HG03064 (cell line): Measurements from ENCODE around the gene BAG1.

ENCODE experiments used
- ATAC-seq: cut with Tn5 transposase; IDR thresholded peaks from one replicate; pipeline ENCODE4 v1.9.1; 2021; ENCODE audit warnings: low read depth; ENCODE audit not compliant: unreplicated experiment

The BAG1 gene

DNA sequence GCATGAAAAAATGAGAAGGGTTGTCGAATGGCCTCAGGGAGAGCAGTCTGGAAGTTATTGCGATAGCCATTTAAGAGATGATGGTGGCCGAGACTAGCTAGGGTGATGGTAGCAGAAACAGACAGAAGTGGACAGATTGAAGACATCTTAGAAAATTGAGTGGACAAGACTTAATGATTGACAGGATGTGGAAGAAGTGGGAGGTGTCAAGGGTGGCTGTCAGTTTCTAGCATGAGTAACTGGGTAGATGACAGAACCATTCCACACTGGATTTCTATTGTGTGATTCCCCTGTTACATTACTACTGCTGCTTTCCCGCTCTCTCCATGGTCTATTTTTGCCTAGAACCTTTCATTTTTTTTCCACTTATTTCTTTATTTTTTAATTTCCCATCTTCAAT lies 13.0 kb upstream of the BAG1 start:
- ATAC-seq = no peak

GRCh38 chr9:33273972-33274328 lies 9.4 kb upstream of the BAG1 start:
- no peak for ATAC-seq

- ATAC-seq = no peak
Observed at GRCh38 chr9:33273266-33273971, 8.9 kb upstream of the BAG1 start.

DNA sequence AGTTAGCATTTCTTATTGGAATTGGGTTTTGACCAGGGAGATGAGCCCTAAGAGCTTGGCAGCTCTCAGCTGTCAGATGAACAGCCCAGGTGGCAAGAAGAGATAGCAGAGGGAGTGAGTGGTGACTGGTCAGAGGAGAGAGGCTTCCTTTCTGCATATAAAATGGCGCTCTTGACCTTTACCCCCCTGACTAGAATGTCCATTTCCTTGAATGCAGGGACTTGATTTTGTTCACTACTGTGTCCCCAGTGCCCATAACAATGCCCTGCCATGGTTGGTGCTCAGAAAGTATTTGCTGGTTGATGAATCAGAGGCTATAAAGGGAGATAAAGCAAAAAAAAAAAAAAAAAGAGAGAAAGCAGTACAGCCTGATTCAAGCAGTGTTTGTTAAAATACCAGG lies 7.6 kb upstream of the BAG1 start:
- no peak for ATAC-seq

GRCh38 chr9:33270146-33270545 lies 5.6 kb upstream of the BAG1 start:
- ATAC-seq = no peak

DNA sequence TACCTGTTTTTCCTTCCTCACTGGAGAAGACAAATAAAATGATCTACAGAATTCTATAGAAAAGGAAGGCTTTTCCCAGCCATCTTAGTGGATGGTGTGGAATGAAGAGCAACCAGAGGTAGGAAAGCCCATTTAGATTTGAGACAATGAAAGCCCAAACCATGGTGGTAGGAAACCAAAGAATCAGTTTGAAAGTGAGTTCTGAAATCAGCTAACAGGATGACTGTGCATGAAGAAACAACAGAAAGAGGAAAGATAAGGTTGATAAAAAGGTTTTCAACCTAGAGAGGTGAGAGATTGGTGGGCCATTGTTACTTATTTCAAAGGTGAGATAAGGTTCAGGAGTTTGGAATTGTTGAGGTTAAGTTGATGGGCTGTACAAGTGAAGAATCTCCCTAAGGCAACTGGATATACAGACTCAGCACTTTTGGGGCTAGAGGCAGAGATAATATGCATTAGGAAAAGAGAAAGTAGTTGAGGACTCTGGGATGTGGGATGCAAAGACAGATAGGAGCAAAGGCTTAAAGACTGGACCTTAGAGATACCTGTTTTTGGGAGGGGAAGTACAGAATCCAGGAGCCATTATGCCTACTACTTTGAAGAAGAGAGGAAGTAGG lies 2.8 kb upstream of the BAG1 start:
- ATAC-seq = no peak

GRCh38 chr9:33265211-33265865 lies 830 bp upstream of the BAG1 start:
- no peak for ATAC-seq

DNA sequence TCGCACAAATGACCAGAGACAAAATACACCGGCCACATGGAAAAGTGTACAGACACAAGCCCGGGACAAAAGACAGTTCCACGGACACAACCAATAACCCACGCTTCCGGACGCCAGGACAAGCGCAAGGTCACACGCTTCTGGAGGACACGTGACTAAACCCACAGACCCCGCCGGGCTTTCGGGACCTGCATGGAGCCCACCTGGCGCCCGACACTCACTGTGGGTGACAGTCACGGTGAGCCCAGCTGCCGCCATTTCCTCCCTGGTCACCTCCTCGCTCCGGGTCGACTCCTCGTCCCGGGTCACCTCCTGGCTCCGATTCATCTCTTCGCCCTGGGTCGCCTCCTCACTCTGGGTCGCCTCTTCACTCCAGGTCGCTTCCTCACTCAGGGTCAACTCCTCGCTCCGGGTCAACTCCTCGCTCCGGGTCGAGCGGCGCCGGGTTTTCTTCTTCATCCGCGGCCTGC lies 470 bp downstream of the BAG1 start:
- ATAC-seq = peak; percentile 37

GRCh38 chr9:33263131-33264002 lies 1.1 kb downstream of the BAG1 start:
- ATAC-seq = peak; percentile 6

GRCh38 chr9:33260372-33260771 lies 4.1 kb downstream of the BAG1 start:
- no peak for ATAC-seq

DNA sequence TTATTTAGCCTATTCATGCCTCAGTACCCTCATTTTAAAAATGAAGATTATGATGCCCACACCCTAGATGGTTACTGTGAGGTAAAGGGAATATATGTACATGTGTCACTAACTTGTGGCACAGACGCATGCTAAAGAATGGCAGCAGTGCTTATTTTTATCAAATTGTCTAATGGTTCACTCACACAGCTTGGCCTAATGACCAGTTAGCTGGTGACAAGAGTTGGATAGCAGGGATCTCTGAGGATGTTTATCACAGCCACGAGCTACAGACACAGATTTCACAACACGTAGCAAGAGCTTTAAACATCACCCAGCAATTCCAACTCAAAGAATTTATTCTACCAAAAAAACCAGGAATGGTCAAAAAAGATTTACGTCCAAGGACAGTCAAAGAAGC lies 7.2 kb downstream of the BAG1 start:
- ATAC-seq = no peak

DNA sequence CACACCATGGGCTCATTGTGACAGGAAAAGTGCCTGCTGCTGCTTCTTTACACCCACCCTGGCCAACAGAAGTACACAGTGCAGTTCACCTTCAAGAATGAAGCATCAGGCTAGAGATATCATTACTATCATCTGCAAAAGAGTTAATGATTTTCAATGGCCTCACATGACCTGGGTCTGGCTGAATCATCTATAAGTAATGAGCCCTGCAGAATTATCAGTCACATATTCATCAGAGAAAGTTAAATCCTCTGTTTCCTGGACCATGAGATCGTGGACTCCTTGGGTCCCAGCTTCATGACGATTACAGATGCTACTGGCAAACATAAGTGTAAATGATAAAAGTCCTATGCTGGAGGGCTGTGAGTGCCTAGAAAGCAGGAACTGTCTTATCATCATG lies 8.3 kb downstream of the BAG1 start:
- ATAC-seq = no peak

GRCh38 chr9:33255471-33255870 lies 9.0 kb downstream of the BAG1 start:
- ATAC-seq = no peak

GRCh38 chr9:33255014-33255413 lies 9.5 kb downstream of the BAG1 start:
- no peak for ATAC-seq

DNA sequence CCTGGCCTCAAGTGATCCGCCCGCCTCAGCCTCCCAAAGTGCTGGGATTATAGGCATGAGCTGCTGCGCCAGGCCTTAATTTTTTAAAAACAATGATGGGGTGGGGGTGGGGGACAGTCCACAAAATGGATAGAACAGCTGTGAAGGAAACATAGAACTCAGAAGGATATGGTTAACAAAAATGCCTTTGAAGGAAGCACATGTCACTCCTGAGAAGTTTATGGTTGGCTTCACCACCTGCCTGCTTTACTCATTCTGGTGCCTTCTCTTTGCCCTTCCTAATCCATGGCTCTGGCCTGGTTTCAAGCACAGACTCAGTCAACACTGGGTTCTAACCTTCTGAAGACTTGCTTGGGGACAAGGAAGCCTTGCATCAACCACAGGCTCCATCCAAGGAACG lies 10.3 kb downstream of the BAG1 start:
- no peak for ATAC-seq

GRCh38 chr9:33250458-33250995 lies 14.0 kb downstream of the BAG1 start:
- ATAC-seq = no peak

GRCh38 chr9:33249983-33250382 lies 14.5 kb downstream of the BAG1 start:
- ATAC-seq = no peak

DNA sequence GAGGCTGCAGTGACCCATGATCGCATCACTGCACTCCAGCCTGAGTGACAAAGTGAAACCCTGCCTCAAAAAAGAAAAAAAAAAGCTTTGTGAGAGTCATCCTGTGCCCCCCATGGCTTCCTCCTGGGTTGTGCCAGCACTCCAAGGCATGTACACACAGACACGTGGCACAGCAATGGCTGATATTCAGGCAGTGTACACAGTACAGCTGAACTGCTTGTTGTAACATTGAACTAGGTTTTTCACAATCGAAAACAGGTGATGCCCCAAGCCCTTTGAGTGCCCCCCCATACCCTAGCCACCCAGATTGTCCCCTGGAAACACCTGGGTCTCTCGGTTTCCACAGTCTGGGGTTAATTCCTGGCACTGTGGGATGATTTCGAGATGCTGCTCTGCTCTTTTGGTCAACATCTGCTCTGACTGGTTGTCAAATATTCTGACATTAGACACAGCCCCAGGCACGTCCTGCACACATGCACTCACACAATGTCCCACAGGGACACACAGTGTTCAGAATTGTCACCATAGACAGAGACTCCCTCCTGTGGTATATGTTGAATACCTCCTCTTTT lies 15.3 kb downstream of the BAG1 start:
- peak; percentile 65 for ATAC-seq

GRCh38 chr9:33248606-33249005 lies 15.9 kb downstream of the BAG1 start:
- ATAC-seq = no peak

GRCh38 chr9:33246269-33246860 lies 18.1 kb downstream of the BAG1 start:
- ATAC-seq = no peak
